Measurements from ENCODE around the gene CAMK2G.
A peak's percentile ranks its signal among the peaks of the same experiment; 100 is the strongest.

CAMK2G gene

GRCh38 chr10:73878365-73878764 is 4.0 kb upstream of the CAMK2G start:
- DNase-seq, result no peak

GRCh38 chr10:73877533-73878160 is 3.3 kb upstream of the CAMK2G start:
- no peak for DNase-seq

GRCh38 chr10:73876971-73877370 is 2.6 kb upstream of the CAMK2G start:
- DNase-seq, result no peak

GRCh38 chr10:73876566-73876965 is 2.2 kb upstream of the CAMK2G start:
- no peak for DNase-seq

- DNase-seq, result no peak
Observed at GRCh38 chr10:73876157-73876556, 1.8 kb upstream of the CAMK2G start.

GRCh38 chr10:73875139-73875475 is 752 bp upstream of the CAMK2G start:
- DNase-seq, result no peak

- DNase-seq, result peak; percentile 35
Observed at GRCh38 chr10:73873838-73874215, 528 bp downstream of the CAMK2G start.

- no peak for DNase-seq
Observed at GRCh38 chr10:73873142-73873837, 1.1 kb downstream of the CAMK2G start.

- DNase-seq, result no peak
Observed at GRCh38 chr10:73872190-73872710, 2.1 kb downstream of the CAMK2G start.

GRCh38 chr10:73871295-73872189 is 2.8 kb downstream of the CAMK2G start:
- no peak for DNase-seq

GRCh38 chr10:73868655-73869195 is 5.6 kb downstream of the CAMK2G start:
- DNase-seq, result no peak

- DNase-seq, result no peak
Observed at GRCh38 chr10:73867871-73868631, 6.3 kb downstream of the CAMK2G start.

GRCh38 chr10:73867126-73867807 is 7.1 kb downstream of the CAMK2G start:
- DNase-seq, result no peak

- DNase-seq, result no peak
Observed at GRCh38 chr10:73866621-73867020, 7.7 kb downstream of the CAMK2G start.

- peak; percentile 41 for DNase-seq
Observed at GRCh38 chr10:73865459-73866442, 8.6 kb downstream of the CAMK2G start.

- no peak for DNase-seq
Observed at GRCh38 chr10:73865107-73865458, 9.3 kb downstream of the CAMK2G start.

GRCh38 chr10:73864229-73864628 is 10.1 kb downstream of the CAMK2G start:
- DNase-seq, result no peak

- no peak for DNase-seq
Observed at GRCh38 chr10:73863039-73863817, 11.1 kb downstream of the CAMK2G start.

GRCh38 chr10:73862011-73862410 is 12.3 kb downstream of the CAMK2G start:
- no peak for DNase-seq
